ENCODE measurements around the gene PLA2G4E. TPM values are rescaled to one million over a fixed set of nuclear protein-coding genes. Genes with fewer than 3 reads are reported as not detected.

Gene PLA2G4E
- total and polyA plus RNA-seq, 8 donors = 0.78 TPM; not detected in 7

- Histone ChIP-seq H3K36me3 (no peaks in the 10 kb centered on the region), H3K4me3 (no peak overlapping the region), H3K27ac (no peak overlapping the region), H3K4me1 (no peaks in the 10 kb centered on the region), H3K9me3 (no peaks in the 10 kb centered on the region), H3K27me3 (peaks cover 0 to 12% (median 0%) of the 10 kb centered on the region in 3 donors)
- TF ChIP-seq, protein P1, sequence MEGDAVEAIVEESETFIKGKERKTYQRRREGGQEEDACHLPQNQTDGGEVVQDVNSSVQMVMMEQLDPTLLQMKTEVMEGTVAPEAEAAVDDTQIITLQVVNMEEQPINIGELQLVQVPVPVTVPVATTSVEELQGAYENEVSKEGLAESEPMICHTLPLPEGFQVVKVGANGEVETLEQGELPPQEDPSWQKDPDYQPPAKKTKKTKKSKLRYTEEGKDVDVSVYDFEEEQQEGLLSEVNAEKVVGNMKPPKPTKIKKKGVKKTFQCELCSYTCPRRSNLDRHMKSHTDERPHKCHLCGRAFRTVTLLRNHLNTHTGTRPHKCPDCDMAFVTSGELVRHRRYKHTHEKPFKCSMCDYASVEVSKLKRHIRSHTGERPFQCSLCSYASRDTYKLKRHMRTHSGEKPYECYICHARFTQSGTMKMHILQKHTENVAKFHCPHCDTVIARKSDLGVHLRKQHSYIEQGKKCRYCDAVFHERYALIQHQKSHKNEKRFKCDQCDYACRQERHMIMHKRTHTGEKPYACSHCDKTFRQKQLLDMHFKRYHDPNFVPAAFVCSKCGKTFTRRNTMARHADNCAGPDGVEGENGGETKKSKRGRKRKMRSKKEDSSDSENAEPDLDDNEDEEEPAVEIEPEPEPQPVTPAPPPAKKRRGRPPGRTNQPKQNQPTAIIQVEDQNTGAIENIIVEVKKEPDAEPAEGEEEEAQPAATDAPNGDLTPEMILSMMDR (IDR thresholded peaks at IDR 0.05) = no peak
- TF ChIP-seq POLR2A (IDR thresholded peaks at IDR 0.05) = no peak
- no peak for TF ChIP-seq EP300 (IDR thresholded peaks at IDR 0.05)
- TF ChIP-seq POLR2AphosphoS5 (IDR thresholded peaks at IDR 0.05) = no peak
- DNase-seq = no peak
- intact Hi-C loops (cut with DNase I; ENCODE audit: low total_unique reads) = no loop called here
- WGBS, 5 donors = 85 to 90% (median 89%) methylated on average over 10 to 13 of the region's 13 CpGs
These were observed 23.8 kb downstream of the PLA2G4E start for GRCh38 chr15:41996921-41997592.

DNA sequence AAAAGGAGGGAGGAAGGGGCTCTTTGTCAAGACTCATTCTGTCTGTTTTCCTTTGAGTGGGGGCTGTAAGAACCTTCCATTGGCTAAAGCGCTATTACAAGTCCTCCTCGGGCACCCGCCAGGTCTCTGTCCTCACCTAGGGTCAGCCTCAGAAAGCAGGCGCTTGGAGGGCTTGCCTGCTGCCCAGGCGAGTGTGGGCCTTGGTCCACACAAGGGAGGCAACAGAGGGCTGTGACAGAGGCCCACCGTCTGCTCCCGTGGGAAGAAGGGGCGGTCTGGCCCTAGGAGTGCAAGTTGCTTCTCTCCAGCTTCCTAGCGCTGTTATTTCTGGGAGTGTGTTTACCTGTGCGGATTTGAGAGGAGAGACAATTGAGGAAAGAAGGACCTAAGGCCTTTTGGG lies 24.5 kb downstream of the PLA2G4E start:
- H3K9me3 ChIP-seq = no peaks in the 10 kb centered on the region
- no peak overlapping the region for H3K27ac ChIP-seq
- intact Hi-C loops (cut with DNase I; ENCODE audit: low total_unique reads) = no loop called here
- DNase-seq = no peak
- H3K4me1 ChIP-seq = no peaks in the 10 kb centered on the region
- no peak overlapping the region for H3K4me3 ChIP-seq
- no peaks in the 10 kb centered on the region for H3K36me3 ChIP-seq
- peaks cover 0 to 12% (median 0%) of the 10 kb centered on the region in 3 donors for H3K27me3 ChIP-seq
- WGBS, 5 donors = 91 to 96% (median 94%) methylated on average over 10 of the region's 10 CpGs
- TF ChIP-seq, protein P1 (IDR thresholded peaks at IDR 0.05) = no peak
- TF ChIP-seq POLR2A (IDR thresholded peaks at IDR 0.05) = no peak
- no peak for TF ChIP-seq POLR2AphosphoS5 (IDR thresholded peaks at IDR 0.05)
- TF ChIP-seq EP300 (IDR thresholded peaks at IDR 0.05) = no peak

GRCh38 chr15:41995476-41995855 lies 25.4 kb downstream of the PLA2G4E start:
- H3K27ac ChIP-seq = no peak overlapping the region
- DNase-seq = no peak
- no peaks in the 10 kb centered on the region for H3K9me3 ChIP-seq
- H3K4me1 ChIP-seq = no peaks in the 10 kb centered on the region
- TF ChIP-seq EP300 (IDR thresholded peaks at IDR 0.05) (no peak), POLR2AphosphoS5 (IDR thresholded peaks at IDR 0.05) (no peak), POLR2A (IDR thresholded peaks at IDR 0.05) (no peak)
- TF ChIP-seq, protein P1 (IDR thresholded peaks at IDR 0.05) = no peak
- intact Hi-C loops (cut with DNase I; ENCODE audit: low total_unique reads) = no loop called here
- WGBS, 5 donors = 94 to 97% (median 96%) methylated on average over 5 to 7 of the region's 7 CpGs
- H3K27me3 ChIP-seq = peaks cover 0 to 10% (median 0%) of the 10 kb centered on the region in 3 donors
- no peak overlapping the region for H3K4me3 ChIP-seq
- no peaks in the 10 kb centered on the region for H3K36me3 ChIP-seq

- no peak for DNase-seq
- peaks cover 0 to 5% (median 0%) of the 10 kb centered on the region in 3 donors for H3K27me3 ChIP-seq
- H3K9me3 ChIP-seq = no peaks in the 10 kb centered on the region
- no peak overlapping the region for H3K4me3 ChIP-seq
- H3K27ac ChIP-seq = no peak overlapping the region
- H3K4me1 ChIP-seq = no peaks in the 10 kb centered on the region
- no peak for TF ChIP-seq EP300 (IDR thresholded peaks at IDR 0.05)
- TF ChIP-seq, protein P1 (IDR thresholded peaks at IDR 0.05) = no peak
- no peak for TF ChIP-seq POLR2A (IDR thresholded peaks at IDR 0.05)
- TF ChIP-seq POLR2AphosphoS5 (IDR thresholded peaks at IDR 0.05) = no peak
- intact Hi-C loops (cut with DNase I; ENCODE audit: low total_unique reads) = no loop called here
- no peaks in the 10 kb centered on the region for H3K36me3 ChIP-seq
- 77 to 87% (median 84%) methylated on average over 6 to 10 of the region's 10 CpGs for WGBS, 5 donors
These were observed 25.9 kb downstream of the PLA2G4E start for GRCh38 chr15:41994772-41995475.
